Measurements from ENCODE around the gene CDH24. TPM values are rescaled to one million over a fixed set of nuclear protein-coding genes. Genes with fewer than 3 reads are reported as not detected.
A peak's percentile ranks its signal among the peaks of the same experiment; 100 is the strongest.
"Not testable (repeated sequence)": the region's sequence is repeated elsewhere in the genome, so short reads cannot be mapped to it uniquely, and the experiment has no call there.

Gene CDH24
- total and polyA plus RNA-seq, 4 experiments from 2014 or later, result 0.15 to 1.6 (median 0.93) TPM

GRCh38 chr14:23018107-23018506 lies 39.2 kb downstream of the CDH24 start:
- POLR2A ChIA-PET (ENCODE audit: partially characterized antibody), result interaction anchor here (2.5 kb wide), 1 partner anchor 11 kb away, joined by 10 read pairs; no protein-coding TSS in a partner anchor
- Histone ChIP-seq H3K27me3 (ENCODE audit: insufficient read depth, low read length) (no peaks in the 10 kb centered on the region), H3K4me1 (ENCODE audit: insufficient read depth, low read length) (peaks cover 7% of the 10 kb centered on the region), H3K36me3 (ENCODE audit: insufficient read depth, low read length) (no peaks in the 10 kb centered on the region), H3K9me3 (ENCODE audit: control insufficient read depth in 1 of 2, low read length in 2 of 2) (no peaks in the 10 kb centered on the region), H3K4me3 (ENCODE audit: low read length in 2 of 2) (no peak overlapping the region), H3K27ac (ENCODE audit: low read depth, low read length) (no peak overlapping the region)
- H3K27ac Mint-ChIP-seq, result no peak overlapping the region
- H3K4me3 Mint-ChIP-seq, result no peak overlapping the region
- H3K36me3 Mint-ChIP-seq, result no peaks in the 10 kb centered on the region
- CTCF ChIA-PET (ENCODE audit: partially characterized antibody), result interaction anchor here (1.6 kb wide), 1 partner anchor 11 kb away, joined by 5 read pairs; no protein-coding TSS in a partner anchor
- H3K4me1 Mint-ChIP-seq, result peaks cover 5 to 8% (median 6%) of the 10 kb centered on the region in 4 donors
- no peaks in the 10 kb centered on the region for H3K9me3 Mint-ChIP-seq
- H3K27me3 Mint-ChIP-seq, result no peaks in the 10 kb centered on the region
- DNase-seq, result no peak
- intact Hi-C loops (cut with micrococcal nuclease), result no loop called here

GRCh38 chr14:23017091-23017490 lies 40.2 kb downstream of the CDH24 start:
- intact Hi-C loops (cut with micrococcal nuclease), result no loop called here
- no peak overlapping the region for H3K4me3 ChIP-seq (ENCODE audit: low read length in 2 of 2)
- Mint-ChIP-seq H3K9me3 (no peaks in the 10 kb centered on the region), H3K36me3 (no peaks in the 10 kb centered on the region), H3K27me3 (no peaks in the 10 kb centered on the region), H3K27ac (no peak overlapping the region), H3K4me1 (peaks cover 0 to 5% (median 1%) of the 10 kb centered on the region in 4 donors), H3K4me3 (no peak overlapping the region)
- H3K4me1 ChIP-seq (ENCODE audit: insufficient read depth, low read length), result no peaks in the 10 kb centered on the region
- ChIA-PET POLR2A (ENCODE audit: partially characterized antibody) (interaction anchor here (2.3 to 2.5 kb wide), 2 partner anchors 8 to 10 kb away, joined by 5 to 10 read pairs; no protein-coding TSS in a partner anchor), CTCF (ENCODE audit: partially characterized antibody) (interaction anchor here (1.6 to 1.9 kb wide), 2 partner anchors 10 to 31 kb away, joined by 5 to 7 read pairs; no protein-coding TSS in a partner anchor)
- H3K27ac ChIP-seq (ENCODE audit: low read depth, low read length), result no peak overlapping the region
- H3K36me3 ChIP-seq (ENCODE audit: insufficient read depth, low read length), result no peaks in the 10 kb centered on the region
- H3K27me3 ChIP-seq (ENCODE audit: insufficient read depth, low read length), result no peaks in the 10 kb centered on the region
- no peaks in the 10 kb centered on the region for H3K9me3 ChIP-seq (ENCODE audit: control insufficient read depth in 1 of 2, low read length in 2 of 2)
- DNase-seq, result no peak

GRCh38 chr14:23015618-23016017 lies 41.7 kb downstream of the CDH24 start:
- no peak overlapping the region for H3K4me3 Mint-ChIP-seq
- Histone ChIP-seq H3K9me3 (ENCODE audit: control insufficient read depth in 1 of 2, low read length in 2 of 2) (no peaks in the 10 kb centered on the region), H3K4me3 (ENCODE audit: low read length in 2 of 2) (no peak overlapping the region), H3K27ac (ENCODE audit: low read depth, low read length) (no peak overlapping the region), H3K27me3 (ENCODE audit: insufficient read depth, low read length) (no peaks in the 10 kb centered on the region), H3K36me3 (ENCODE audit: insufficient read depth, low read length) (no peaks in the 10 kb centered on the region), H3K4me1 (ENCODE audit: insufficient read depth, low read length) (no peaks in the 10 kb centered on the region)
- peaks cover 3 to 10% (median 4%) of the 10 kb centered on the region in 4 donors for H3K4me1 Mint-ChIP-seq
- H3K27ac Mint-ChIP-seq, result peak overlapping the region in 1 of 7 donors; percentile 25
- ChIA-PET POLR2A (ENCODE audit: partially characterized antibody) (interaction anchor here (2.3 kb wide), 1 partner anchor 10 kb away, joined by 5 read pairs; no protein-coding TSS in a partner anchor), CTCF (ENCODE audit: partially characterized antibody) (no interaction called here)
- no peaks in the 10 kb centered on the region for H3K36me3 Mint-ChIP-seq
- intact Hi-C loops (cut with micrococcal nuclease), result no loop called here
- H3K27me3 Mint-ChIP-seq, result no peaks in the 10 kb centered on the region
- DNase-seq, result no peak
- no peaks in the 10 kb centered on the region for H3K9me3 Mint-ChIP-seq

- H3K4me1 ChIP-seq (ENCODE audit: insufficient read depth, low read length), result peaks cover 15% of the 10 kb centered on the region
- H3K27me3 ChIP-seq (ENCODE audit: insufficient read depth, low read length); H3K9me3 Mint-ChIP-seq; intact Hi-C loops (cut with micrococcal nuclease); H3K27me3 Mint-ChIP-seq; H3K36me3 Mint-ChIP-seq; H3K4me3 ChIP-seq (ENCODE audit: low read length in 2 of 2); H3K4me3 Mint-ChIP-seq; H3K27ac Mint-ChIP-seq; H3K9me3 ChIP-seq (ENCODE audit: control insufficient read depth in 1 of 2, low read length in 2 of 2); H3K27ac ChIP-seq (ENCODE audit: low read depth, low read length); DNase-seq; H3K36me3 ChIP-seq (ENCODE audit: insufficient read depth, low read length): not testable (repeated sequence)
- ChIA-PET POLR2A (ENCODE audit: partially characterized antibody) (interaction anchor here (2.2 kb wide), 1 partner anchor 57 kb away, joined by 5 read pairs; the partner anchor contains the start of gene HAUS4), CTCF (ENCODE audit: partially characterized antibody) (interaction anchor here (0.9 to 3.4 kb wide), 3 partner anchors 19 to 55 kb away, joined by 4 to 9 read pairs (median 7); partner anchors contain the start of gene CDH24)
- H3K4me1 Mint-ChIP-seq, result peaks cover 9 to 29% (median 19%) of the 10 kb centered on the region in 4 donors
Observed at GRCh38 chr14:23013749-23014054, 43.6 kb downstream of the CDH24 start.

- intact Hi-C loops (cut with micrococcal nuclease), result no loop called here
- Mint-ChIP-seq H3K4me1 (peaks cover 11 to 34% (median 22%) of the 10 kb centered on the region in 4 donors), H3K36me3 (no peaks in the 10 kb centered on the region), H3K27ac (peak overlapping the region in 2 of 7 donors; percentile 35 to 72), H3K4me3 (peak overlapping the region in 2 of 8 donors; percentile 13 to 52), H3K9me3 (no peaks in the 10 kb centered on the region), H3K27me3 (no peaks in the 10 kb centered on the region)
- ChIA-PET POLR2A (ENCODE audit: partially characterized antibody) (interaction anchor here (2.2 kb wide), 1 partner anchor 57 kb away, joined by 5 read pairs; the partner anchor contains the start of gene HAUS4), CTCF (ENCODE audit: partially characterized antibody) (interaction anchor here (0.9 to 3.4 kb wide), 7 partner anchors 18 to 55 kb away, joined by 3 to 18 read pairs (median 7); partner anchors contain the start of gene CDH24)
- no peaks in the 10 kb centered on the region for H3K36me3 ChIP-seq (ENCODE audit: insufficient read depth, low read length)
- no peak overlapping the region for H3K27ac ChIP-seq (ENCODE audit: low read depth, low read length)
- H3K4me1 ChIP-seq (ENCODE audit: insufficient read depth, low read length), result peaks cover 19% of the 10 kb centered on the region
- H3K27me3 ChIP-seq (ENCODE audit: insufficient read depth, low read length), result no peaks in the 10 kb centered on the region
- DNase-seq, result no peak
- no peak overlapping the region for H3K4me3 ChIP-seq (ENCODE audit: low read length in 2 of 2)
- no peaks in the 10 kb centered on the region for H3K9me3 ChIP-seq (ENCODE audit: control insufficient read depth in 1 of 2, low read length in 2 of 2)
Observed at GRCh38 chr14:23013054-23013748, 44.1 kb downstream of the CDH24 start.

GRCh38 chr14:23009939-23010726 lies 47.2 kb downstream of the CDH24 start, which contains the start of gene C14orf93:
C14orf93 (minus strand) TSS chr14:23010143; CDS start chr14:22999023, 11,120 bp downstream.
- H3K4me3 Mint-ChIP-seq, result peak within 1 kb of the TSS; percentile 90 to 100 (median 96)
- peak within 1 kb of the TSS; percentile 69 for H3K27ac ChIP-seq (ENCODE audit: low read depth, low read length)
- H3K36me3 ChIP-seq (ENCODE audit: insufficient read depth, low read length), result no peaks in the 10 kb centered on the region
- peak within 1 kb of the TSS; percentile 90 to 99 (median 97) for H3K27ac Mint-ChIP-seq
- POLR2A ChIA-PET (ENCODE audit: partially characterized antibody), result interaction anchor here (1.0 kb wide), 1 partner anchor 10 kb away, joined by 3 read pairs; no protein-coding TSS in a partner anchor
- H3K9me3 Mint-ChIP-seq, result no peaks in the 10 kb centered on the region
- CTCF ChIA-PET (ENCODE audit: partially characterized antibody), result interaction anchor here (0.7 to 3.4 kb wide), 6 partner anchors 15 to 146 kb away, joined by 3 to 18 read pairs (median 6); partner anchors contain the start of gene CDH24
- no peaks in the 10 kb centered on the region for H3K9me3 ChIP-seq (ENCODE audit: control insufficient read depth in 1 of 2, low read length in 2 of 2)
- H3K27me3 Mint-ChIP-seq, result no peaks in the 10 kb centered on the region
- H3K36me3 Mint-ChIP-seq, result peaks cover 0 to 6% of the 10 kb centered on the region in 2 donors
- H3K4me3 ChIP-seq (ENCODE audit: low read length in 2 of 2), result peak within 1 kb of the TSS; percentile 60 to 80
- H3K4me1 ChIP-seq (ENCODE audit: insufficient read depth, low read length), result peaks cover 37% of the 10 kb centered on the region
- H3K4me1 Mint-ChIP-seq, result peaks cover 17 to 53% (median 32%) of the 10 kb centered on the region in 4 donors
- intact Hi-C loops (cut with micrococcal nuclease), result no loop called here
- no peaks in the 10 kb centered on the region for H3K27me3 ChIP-seq (ENCODE audit: insufficient read depth, low read length)
- peak; percentile 71 to 74 (median 74) for DNase-seq

All from CD4-positive, alpha-beta memory T cell (primary cell).